Lung (tissue), 12 donors: ENCODE results near the gene REEP3. TPM values are rescaled to one million over a fixed set of nuclear protein-coding genes. Genes with fewer than 3 reads are reported as not detected.

ENCODE experiments used
- ATAC-seq: fragments of 200-7000 bp; cut with Tn5 transposase; one replicate; pipeline ENCODE4 v1.9.1; 2020; ENCODE audit warnings: moderate number of reproducible peaks; ENCODE audit not compliant: insufficient read depth, low FRiP score
- DNase-seq, 3 donors: peaks; one replicate each; pipeline ENCODE4 v3.0.0-alpha.2; 2013 to 2017
- H3K27ac ChIP-seq, 2 donors: one replicate each; pipeline ENCODE4 v1.5.1; 2013; ENCODE audit warnings: mild to moderate bottlenecking in 2 of 2, moderate library complexity in 2 of 2, control low read depth in 1 of 2, inconsistent platforms in 1 of 2, low read depth in 1 of 2, low read length in 1 of 2
- H3K27me3 ChIP-seq, 3 donors: one replicate each; pipeline ENCODE4 v1.5.1; 2013; ENCODE audit warnings: low read length in 2 of 3; ENCODE audit not compliant: control insufficient read depth in 3 of 3, insufficient read depth in 3 of 3
- H3K36me3 ChIP-seq, 4 donors: one replicate each; pipeline ENCODE4 v1.5.1; 2013; ENCODE audit warnings: low read length in 4 of 4, mild to moderate bottlenecking in 1 of 4, moderate library complexity in 1 of 4; ENCODE audit not compliant: control insufficient read depth in 4 of 4, insufficient read depth in 4 of 4
- H3K4me1 ChIP-seq, 5 donors: one replicate each; pipeline ENCODE4 v1.5.1; 2013; ENCODE audit warnings: low read length in 5 of 5, mild to moderate bottlenecking in 2 of 5, moderate library complexity in 1 of 5; ENCODE audit not compliant: control insufficient read depth in 5 of 5, insufficient read depth in 5 of 5
- H3K4me3 ChIP-seq: one replicate; pipeline ENCODE4 v1.5.1; 2013; ENCODE audit warnings: mild to moderate bottlenecking, control low read depth, moderate library complexity
- H3K9ac ChIP-seq, 2 donors: one replicate each; pipeline ENCODE4 v1.5.1; 2013; ENCODE audit warnings: low read length in 2 of 2, control low read depth in 1 of 2; ENCODE audit not compliant: insufficient read depth in 1 of 2
- H3K9me3 ChIP-seq, 4 donors: one replicate each; pipeline ENCODE4 v1.5.1; 2013; ENCODE audit warnings: low read length in 3 of 4, mild to moderate bottlenecking in 1 of 4, moderate library complexity in 1 of 4; ENCODE audit not compliant: control insufficient read depth in 4 of 4, insufficient read depth in 3 of 4
- WGBS, 2 donors: extraction: QIAGEN DNeasy Blood & Tissue Kit; methylation state at CpG; one replicate each; pipeline ENCODE4 v1.1.7; 2013; 5-methylcytosine and 5-hydroxymethylcytosine counted together
- polyA plus RNA-seq, 2 donors: library from polyadenylated mRNA; stranded (reverse); fragments of 200-250 nt; gene quantifications; one replicate each; pipeline ENCODE4 v1.2.1, GENCODE V29; 2013
- total RNA-seq, 2 donors: library from RNA; depleted of rRNA in 1 of 2; stranded (reverse); fragments of >200 nt in 1 of 2; gene quantifications; one replicate each; pipeline ENCODE4 v1.2.1, GENCODE V29; 2014 to 2021
- TF ChIP-seq, protein P1 (sequence below): IDR thresholded peaks from 2 replicates; pipeline ENCODE4 v1.5.1; 2012; ENCODE audit warnings: mild to moderate bottlenecking; ENCODE audit errors: control extremely low read depth, extremely low read depth
- donor health status: control.
- donor health status: control.
- donor health status: Bipolar disorder and iron deficiency.
- donor health status: healthy.
- donor health status: DM: yes; HTN: yes; CAD: no.

The REEP3 gene
- total and polyA plus RNA-seq, 4 donors = 11.5 to 45.9 (median 24.5) TPM

DNA sequence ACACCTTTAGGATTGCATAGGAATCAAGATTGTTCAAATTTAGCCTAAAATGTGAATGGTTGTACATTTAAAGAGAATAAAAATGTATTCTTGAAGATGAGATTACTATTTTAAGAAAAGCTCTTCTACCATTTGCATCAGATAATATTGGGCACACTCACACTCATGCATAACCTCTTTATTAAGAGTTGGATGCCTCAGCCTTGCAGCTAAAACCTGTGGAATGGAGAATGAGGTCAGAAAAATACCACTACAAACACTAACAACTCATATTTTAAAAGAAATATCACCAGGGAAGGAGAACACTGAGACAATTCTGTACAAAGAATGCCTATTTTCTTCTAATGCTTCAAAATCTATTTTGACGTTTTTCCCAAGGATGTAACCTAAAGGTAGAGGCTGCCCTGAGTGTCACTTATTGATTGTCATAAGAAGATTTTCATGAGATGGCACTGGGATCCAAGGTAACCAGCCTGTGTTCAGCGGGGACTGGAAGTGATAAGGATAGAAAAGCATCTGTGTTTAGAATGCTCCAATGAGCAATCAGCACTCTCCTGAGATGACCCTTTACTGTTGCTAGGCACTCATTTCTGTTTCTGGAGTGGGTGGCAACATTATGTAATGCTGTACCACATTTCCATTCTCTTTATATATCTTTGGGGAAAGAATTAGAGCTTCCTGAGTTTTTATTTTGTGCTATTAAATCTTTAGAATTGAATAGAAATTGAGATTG lies 26.6 kb downstream of the REEP3 start:
- no peak for ATAC-seq
- no peaks in the 10 kb centered on the region for H3K9me3 ChIP-seq

DNA sequence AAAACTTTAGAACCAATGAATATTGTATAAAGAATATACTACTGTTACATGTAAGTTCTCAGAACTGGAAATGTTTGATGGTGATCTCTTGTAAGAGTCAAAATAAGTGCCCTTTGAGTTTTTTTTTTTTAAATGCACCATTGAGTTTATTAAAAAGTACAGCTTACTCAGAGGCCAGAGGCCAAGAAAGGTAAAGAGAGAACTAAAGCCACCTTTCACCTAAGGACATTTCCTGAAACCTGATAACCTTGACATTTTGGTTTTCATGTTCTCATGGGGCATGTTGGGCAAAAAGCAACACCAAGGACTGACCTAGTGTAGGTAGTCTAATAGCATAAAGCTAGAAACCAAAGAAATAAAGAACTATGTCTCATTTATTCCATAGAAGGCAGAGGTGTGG lies 27.7 kb downstream of the REEP3 start:
- no peaks in the 10 kb centered on the region for H3K27me3 ChIP-seq
- TF ChIP-seq, protein P1, sequence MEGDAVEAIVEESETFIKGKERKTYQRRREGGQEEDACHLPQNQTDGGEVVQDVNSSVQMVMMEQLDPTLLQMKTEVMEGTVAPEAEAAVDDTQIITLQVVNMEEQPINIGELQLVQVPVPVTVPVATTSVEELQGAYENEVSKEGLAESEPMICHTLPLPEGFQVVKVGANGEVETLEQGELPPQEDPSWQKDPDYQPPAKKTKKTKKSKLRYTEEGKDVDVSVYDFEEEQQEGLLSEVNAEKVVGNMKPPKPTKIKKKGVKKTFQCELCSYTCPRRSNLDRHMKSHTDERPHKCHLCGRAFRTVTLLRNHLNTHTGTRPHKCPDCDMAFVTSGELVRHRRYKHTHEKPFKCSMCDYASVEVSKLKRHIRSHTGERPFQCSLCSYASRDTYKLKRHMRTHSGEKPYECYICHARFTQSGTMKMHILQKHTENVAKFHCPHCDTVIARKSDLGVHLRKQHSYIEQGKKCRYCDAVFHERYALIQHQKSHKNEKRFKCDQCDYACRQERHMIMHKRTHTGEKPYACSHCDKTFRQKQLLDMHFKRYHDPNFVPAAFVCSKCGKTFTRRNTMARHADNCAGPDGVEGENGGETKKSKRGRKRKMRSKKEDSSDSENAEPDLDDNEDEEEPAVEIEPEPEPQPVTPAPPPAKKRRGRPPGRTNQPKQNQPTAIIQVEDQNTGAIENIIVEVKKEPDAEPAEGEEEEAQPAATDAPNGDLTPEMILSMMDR = no peak
- H3K27ac ChIP-seq = no peak overlapping the region
- no peak overlapping the region for H3K9ac ChIP-seq
- ATAC-seq (no peak), DNase-seq (no peak)
- H3K9me3 ChIP-seq = no peaks in the 10 kb centered on the region
- no peaks in the 10 kb centered on the region for H3K36me3 ChIP-seq
- H3K4me1 ChIP-seq = peaks cover 0 to 17% (median 0%) of the 10 kb centered on the region in 5 donors
- H3K4me3 ChIP-seq = no peak overlapping the region

More for the DNA sequence above, 26.6 kb downstream of the REEP3 start:
- TF ChIP-seq, protein P1 = no peak
- H3K4me3 ChIP-seq = no peak overlapping the region
- peaks cover 0 to 15% (median 0%) of the 10 kb centered on the region in 5 donors for H3K4me1 ChIP-seq
- H3K27me3 ChIP-seq = no peaks in the 10 kb centered on the region
- no peak overlapping the region for H3K9ac ChIP-seq
- no peak for DNase-seq
- no peaks in the 10 kb centered on the region for H3K36me3 ChIP-seq
- no peak overlapping the region for H3K27ac ChIP-seq
- WGBS, 2 donors = 92% methylated on average over 2 of the region's 2 CpGs

DNA sequence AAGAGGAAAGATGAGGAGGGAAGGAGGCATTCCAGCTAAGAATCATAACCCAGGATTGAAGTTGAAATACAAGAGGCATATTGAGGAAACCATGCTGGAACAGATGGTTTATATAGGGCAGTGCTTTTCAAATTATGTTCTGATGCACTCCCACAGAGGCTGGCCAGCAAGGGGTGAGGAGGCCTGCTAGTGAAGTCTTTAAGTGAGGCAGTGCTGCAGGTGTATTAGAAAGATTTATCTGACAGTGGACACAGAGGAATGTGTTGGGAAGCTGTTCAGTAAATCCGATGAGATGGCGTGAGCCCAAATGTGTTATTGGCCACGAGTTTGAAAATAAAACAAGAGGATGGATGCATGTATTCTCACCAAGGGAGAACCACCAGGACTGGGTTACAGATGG lies 28.6 kb downstream of the REEP3 start:
- Histone ChIP-seq H3K4me3 (no peak overlapping the region), H3K27me3 (no peaks in the 10 kb centered on the region), H3K9me3 (no peaks in the 10 kb centered on the region), H3K36me3 (no peaks in the 10 kb centered on the region), H3K27ac (no peak overlapping the region), H3K4me1 (peaks cover 0 to 15% (median 0%) of the 10 kb centered on the region in 5 donors), H3K9ac (no peak overlapping the region)
- TF ChIP-seq, protein P1 = no peak
- DNase-seq (no peak), ATAC-seq (no peak)
- WGBS, 2 donors = 72 to 80% methylated on average over 3 of the region's 3 CpGs
